ENCODE results near the gene HTR3B. TPM values are rescaled to one million over a fixed set of nuclear protein-coding genes. Genes with fewer than 3 reads are reported as not detected.

The HTR3B gene
- polyA plus RNA-seq, 1 donor from 2014 or later: not detected

- H3K27ac ChIP-seq (ENCODE audit: low read length): no peak overlapping the region
Measured at GRCh38 chr11:113980785-113981184, 76.2 kb downstream of the HTR3B start.

DNA sequence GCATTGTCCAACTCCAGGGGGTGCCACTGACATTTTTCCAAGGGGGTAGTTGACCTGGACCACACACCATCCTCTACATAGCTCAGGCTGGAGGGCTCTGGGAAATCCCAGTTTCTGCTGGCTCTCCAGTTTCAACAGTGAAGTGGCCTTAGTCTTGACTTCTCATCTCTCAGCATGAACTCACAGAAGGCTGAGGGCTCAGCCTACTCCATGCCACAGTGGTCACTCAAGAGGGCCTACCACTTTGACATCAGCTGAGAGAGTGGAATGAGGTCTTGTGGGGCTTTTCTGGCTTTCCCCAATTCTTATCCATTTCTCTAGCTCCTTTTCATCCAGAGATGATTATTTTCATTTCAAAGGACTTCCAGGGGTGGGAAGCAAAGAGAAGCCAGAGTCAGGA is 77.7 kb downstream of the HTR3B start:
- Histone ChIP-seq H3K4me2 (ENCODE audit: low read length) (no peak overlapping the region), H3K36me3 (ENCODE audit: insufficient read depth, low read length) (no peaks in the 10 kb centered on the region), H3K9ac (ENCODE audit: low read length) (no peak overlapping the region), H3K9me3 (ENCODE audit: low read length) (no peaks in the 10 kb centered on the region), H3K9me2 (ENCODE audit: insufficient read depth, low read length) (no peaks in the 10 kb centered on the region), H3F3A (ENCODE audit: insufficient read depth, low read length, poor library complexity, severe bottlenecking) (no peaks in the 10 kb centered on the region), H2AFZ (ENCODE audit: low read depth, low read length) (no peak overlapping the region), H3K4me3 (ENCODE audit: low read length) (no peak overlapping the region), H3K27ac (ENCODE audit: low read length) (no peak overlapping the region), H4K20me1 (ENCODE audit: insufficient read depth) (no peaks in the 10 kb centered on the region), H3K27me3 (ENCODE audit: insufficient read depth, low read depth, low read length) (no peaks in the 10 kb centered on the region), H3K79me2 (replicated peaks; ENCODE audit: insufficient read depth, low read length) (no peaks in the 10 kb centered on the region)
- no peak for TF ChIP-seq SMC3 (conservative IDR thresholded peaks at IDR 0.05; ENCODE audit: poor library complexity)
- TF ChIP-seq TAF1 (IDR thresholded peaks at IDR 0.05; ENCODE audit: low read depth): no peak

More at GRCh38 chr11:113980785-113981184, 76.2 kb downstream of the HTR3B start:
- Histone ChIP-seq H3K79me2 (replicated peaks; ENCODE audit: insufficient read depth, low read length) (no peaks in the 10 kb centered on the region), H2AFZ (ENCODE audit: low read depth, low read length) (no peak overlapping the region), H3K9me2 (ENCODE audit: insufficient read depth, low read length) (no peaks in the 10 kb centered on the region), H3K27me3 (ENCODE audit: insufficient read depth, low read depth, low read length) (no peaks in the 10 kb centered on the region), H3F3A (ENCODE audit: insufficient read depth, low read length, poor library complexity, severe bottlenecking) (no peaks in the 10 kb centered on the region), H3K9me3 (ENCODE audit: low read length) (no peaks in the 10 kb centered on the region), H3K36me3 (ENCODE audit: insufficient read depth, low read length) (no peaks in the 10 kb centered on the region), H4K20me1 (ENCODE audit: insufficient read depth) (no peaks in the 10 kb centered on the region), H3K4me3 (ENCODE audit: low read length) (no peak overlapping the region), H3K4me2 (ENCODE audit: low read length) (no peak overlapping the region), H3K9ac (ENCODE audit: low read length) (no peak overlapping the region)
- TF ChIP-seq RAD21 (conservative IDR thresholded peaks at IDR 0.05) (no peak), REST (IDR thresholded peaks at IDR 0.05; ENCODE audit: borderline replicate concordance) (no peak), TAF1 (IDR thresholded peaks at IDR 0.05; ENCODE audit: low read depth) (no peak), MXI1 (conservative IDR thresholded peaks at IDR 0.05; ENCODE audit: poor library complexity, severe bottlenecking) (no peak), POLR2AphosphoS5 (IDR thresholded peaks at IDR 0.05) (no peak), EP300 (conservative IDR thresholded peaks at IDR 0.05; ENCODE audit: poor library complexity, severe bottlenecking) (no peak), SMC3 (conservative IDR thresholded peaks at IDR 0.05; ENCODE audit: poor library complexity) (no peak), EZH2 (IDR thresholded peaks at IDR 0.05; ENCODE audit: borderline replicate concordance, insufficient read depth, low read length, poor library complexity, severe bottlenecking) (no peak)
- TF ChIP-seq, protein P1, sequence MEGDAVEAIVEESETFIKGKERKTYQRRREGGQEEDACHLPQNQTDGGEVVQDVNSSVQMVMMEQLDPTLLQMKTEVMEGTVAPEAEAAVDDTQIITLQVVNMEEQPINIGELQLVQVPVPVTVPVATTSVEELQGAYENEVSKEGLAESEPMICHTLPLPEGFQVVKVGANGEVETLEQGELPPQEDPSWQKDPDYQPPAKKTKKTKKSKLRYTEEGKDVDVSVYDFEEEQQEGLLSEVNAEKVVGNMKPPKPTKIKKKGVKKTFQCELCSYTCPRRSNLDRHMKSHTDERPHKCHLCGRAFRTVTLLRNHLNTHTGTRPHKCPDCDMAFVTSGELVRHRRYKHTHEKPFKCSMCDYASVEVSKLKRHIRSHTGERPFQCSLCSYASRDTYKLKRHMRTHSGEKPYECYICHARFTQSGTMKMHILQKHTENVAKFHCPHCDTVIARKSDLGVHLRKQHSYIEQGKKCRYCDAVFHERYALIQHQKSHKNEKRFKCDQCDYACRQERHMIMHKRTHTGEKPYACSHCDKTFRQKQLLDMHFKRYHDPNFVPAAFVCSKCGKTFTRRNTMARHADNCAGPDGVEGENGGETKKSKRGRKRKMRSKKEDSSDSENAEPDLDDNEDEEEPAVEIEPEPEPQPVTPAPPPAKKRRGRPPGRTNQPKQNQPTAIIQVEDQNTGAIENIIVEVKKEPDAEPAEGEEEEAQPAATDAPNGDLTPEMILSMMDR (IDR thresholded peaks at IDR 0.05; ENCODE audit: poor library complexity, severe bottlenecking): no peak

DNA sequence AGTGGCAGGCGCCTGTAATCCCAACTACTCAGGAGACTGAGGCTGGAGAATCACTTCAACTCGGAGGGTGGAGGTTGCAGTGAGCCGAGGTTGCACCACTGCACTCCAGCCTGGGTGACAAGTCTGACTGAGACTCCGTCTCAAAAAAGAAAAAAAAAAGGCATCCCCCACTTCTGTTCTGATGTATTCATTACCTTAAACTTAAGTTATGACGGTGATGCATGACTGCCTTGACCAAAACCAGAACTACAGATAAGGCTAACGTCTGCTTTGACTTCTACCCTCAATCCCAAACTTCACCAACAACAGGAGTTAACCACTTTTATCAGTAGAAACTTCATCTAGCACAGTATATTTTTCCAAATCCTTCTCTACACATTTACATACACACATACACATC is 80.2 kb downstream of the HTR3B start:
- no peaks in the 10 kb centered on the region for H3K79me2 ChIP-seq (replicated peaks; ENCODE audit: insufficient read depth, low read length)
- TF ChIP-seq MXI1 (conservative IDR thresholded peaks at IDR 0.05; ENCODE audit: poor library complexity, severe bottlenecking): no peak
- TF ChIP-seq RAD21 (conservative IDR thresholded peaks at IDR 0.05): no peak
- TF ChIP-seq SMC3 (conservative IDR thresholded peaks at IDR 0.05; ENCODE audit: poor library complexity): no peak
- no peak overlapping the region for H3K9ac ChIP-seq (ENCODE audit: low read length)
- no peaks in the 10 kb centered on the region for H3K9me2 ChIP-seq (ENCODE audit: insufficient read depth, low read length)
- H3K36me3 ChIP-seq (ENCODE audit: insufficient read depth, low read length): no peaks in the 10 kb centered on the region
- H3K4me2 ChIP-seq (ENCODE audit: low read length): no peak overlapping the region
- no peaks in the 10 kb centered on the region for H3K9me3 ChIP-seq (ENCODE audit: low read length)
- H3K27ac ChIP-seq (ENCODE audit: low read length): no peak overlapping the region
- H3K27me3 ChIP-seq (ENCODE audit: insufficient read depth, low read depth, low read length): no peaks in the 10 kb centered on the region
- H2AFZ ChIP-seq (ENCODE audit: low read depth, low read length): no peak overlapping the region
- no peak overlapping the region for H3K4me3 ChIP-seq (ENCODE audit: low read length)
- no peaks in the 10 kb centered on the region for H4K20me1 ChIP-seq (ENCODE audit: insufficient read depth)
- no peaks in the 10 kb centered on the region for H3F3A ChIP-seq (ENCODE audit: insufficient read depth, low read length, poor library complexity, severe bottlenecking)

All from neural cell (in vitro differentiated cells).